Measurements from ENCODE around the gene PEAR1.

- TF ChIP-seq FOS (IDR thresholded peaks at IDR 0.05; ENCODE audit: low read depth, low read length), result no peak
- TF ChIP-seq CTCF (conservative IDR thresholded peaks at IDR 0.05; ENCODE audit: low read depth, low read length), result no peak
- TF ChIP-seq USF2 (IDR thresholded peaks at IDR 0.05; ENCODE audit: low read depth, low read length), result no peak
- no peak for TF ChIP-seq MAZ (IDR thresholded peaks at IDR 0.05; ENCODE audit: borderline replicate concordance, low read depth, low read length)
- TF ChIP-seq CEBPB (IDR thresholded peaks at IDR 0.05; ENCODE audit: low read depth, low read length), result no peak
- no peak for TF ChIP-seq POLR2A (IDR thresholded peaks at IDR 0.05; ENCODE audit: low read depth, low read length)
- no peak for TF ChIP-seq RAD21 (IDR thresholded peaks at IDR 0.05; ENCODE audit: low read length)
- TF ChIP-seq MXI1 (IDR thresholded peaks at IDR 0.05; ENCODE audit: borderline replicate concordance, low read depth, low read length), result no peak
- no peak for TF ChIP-seq BHLHE40 (IDR thresholded peaks at IDR 0.05; ENCODE audit: low read depth, low read length)
- TF ChIP-seq NFE2L2 (IDR thresholded peaks at IDR 0.05; ENCODE audit: low read depth, low read length), result no peak
- TF ChIP-seq RCOR1 (IDR thresholded peaks at IDR 0.05; ENCODE audit: insufficient replicate concordance, low read length), result no peak
- no peak for TF ChIP-seq MAFK (IDR thresholded peaks at IDR 0.05; ENCODE audit: low read depth, low read length)
These were observed 35.0 kb upstream of the PEAR1 start for GRCh38 chr1:156858555-156858956.

All from IMR-90 (cell line).